ENCODE results near the gene C19orf47. TPM values are rescaled to one million over a fixed set of nuclear protein-coding genes. Genes with fewer than 3 reads are reported as not detected.

C19orf47 gene
- total and polyA plus RNA-seq, 8 donors = 0.58 to 59.7 (median 8.6) TPM

DNA sequence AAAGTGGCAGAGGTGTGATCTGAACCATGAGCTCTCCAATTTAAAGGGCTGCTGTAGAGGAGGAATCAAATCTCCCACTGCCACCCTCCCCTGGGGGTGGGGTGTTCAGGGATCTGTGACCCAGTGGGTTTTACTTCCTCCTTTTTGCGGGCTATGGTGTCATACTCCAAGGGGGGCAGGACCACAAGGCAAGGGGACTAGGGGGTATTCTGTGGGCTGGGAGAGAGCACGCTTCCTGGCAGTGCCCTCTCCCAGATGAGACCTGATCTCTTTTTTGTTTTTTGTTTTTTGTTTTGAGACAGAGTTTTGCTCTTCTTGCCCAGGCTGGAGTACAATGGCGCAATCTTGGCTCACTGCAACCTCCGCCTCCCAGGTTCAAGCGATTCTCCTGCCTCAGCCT, 10.6 kb upstream of the C19orf47 start:
- Histone ChIP-seq H3K4me3 (no peak overlapping the region), H3K9me3 (no peaks in the 10 kb centered on the region), H3K27me3 (no peaks in the 10 kb centered on the region), H3K4me1 (peaks cover 0 to 25% (median 2%) of the 10 kb centered on the region in 4 donors), H3K36me3 (peaks cover 0 to 27% (median 8%) of the 10 kb centered on the region in 4 donors), H3K27ac (no peak overlapping the region)
- 78 to 98% (median 90%) methylated on average over 4 to 5 of the region's 5 CpGs for WGBS, 5 donors
- TF ChIP-seq EP300 (IDR thresholded peaks at IDR 0.05) (no peak), POLR2A (IDR thresholded peaks at IDR 0.05) (no peak), POLR2AphosphoS5 (IDR thresholded peaks at IDR 0.05) (no peak), CTCF (IDR thresholded peaks at IDR 0.05) (no peak)
- no peak for DNase-seq
- intact Hi-C loops (cut with DNase I; ENCODE audit: low total_unique reads) = no loop called here

DNA sequence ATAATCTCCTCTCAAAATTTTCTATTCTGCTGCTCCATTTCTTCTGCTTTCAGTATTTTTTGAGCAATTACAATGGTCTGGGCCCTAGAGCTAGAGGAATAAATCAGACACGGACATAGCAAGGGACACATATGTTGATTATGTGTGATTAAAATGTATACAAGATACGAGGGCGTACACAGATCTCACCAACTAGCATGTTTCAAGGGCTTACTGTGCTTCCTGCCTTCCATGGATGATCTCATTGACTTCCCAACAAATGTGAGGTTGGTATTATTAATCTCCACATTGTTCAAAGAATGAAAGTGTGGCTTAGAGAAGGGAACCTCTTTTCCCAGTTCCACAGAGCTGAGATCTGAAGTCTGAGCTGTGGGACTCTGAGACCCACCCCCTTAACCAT, 9.4 kb upstream of the C19orf47 start:
- H3K27me3 ChIP-seq = no peaks in the 10 kb centered on the region
- H3K4me1 ChIP-seq = peaks cover 0 to 25% (median 2%) of the 10 kb centered on the region in 4 donors
- H3K9me3 ChIP-seq = no peaks in the 10 kb centered on the region
- H3K27ac ChIP-seq = no peak overlapping the region
- DNase-seq = no peak
- 71 to 88% (median 84%) methylated on average over 3 of the region's 3 CpGs for WGBS, 5 donors
- H3K36me3 ChIP-seq = peaks cover 0 to 36% (median 8%) of the 10 kb centered on the region in 4 donors
- intact Hi-C loops (cut with DNase I; ENCODE audit: low total_unique reads) = no loop called here
- no peak overlapping the region for H3K4me3 ChIP-seq
- TF ChIP-seq EP300 (IDR thresholded peaks at IDR 0.05) (no peak), POLR2A (IDR thresholded peaks at IDR 0.05) (no peak), CTCF (IDR thresholded peaks at IDR 0.05) (no peak), POLR2AphosphoS5 (IDR thresholded peaks at IDR 0.05) (no peak)

DNA sequence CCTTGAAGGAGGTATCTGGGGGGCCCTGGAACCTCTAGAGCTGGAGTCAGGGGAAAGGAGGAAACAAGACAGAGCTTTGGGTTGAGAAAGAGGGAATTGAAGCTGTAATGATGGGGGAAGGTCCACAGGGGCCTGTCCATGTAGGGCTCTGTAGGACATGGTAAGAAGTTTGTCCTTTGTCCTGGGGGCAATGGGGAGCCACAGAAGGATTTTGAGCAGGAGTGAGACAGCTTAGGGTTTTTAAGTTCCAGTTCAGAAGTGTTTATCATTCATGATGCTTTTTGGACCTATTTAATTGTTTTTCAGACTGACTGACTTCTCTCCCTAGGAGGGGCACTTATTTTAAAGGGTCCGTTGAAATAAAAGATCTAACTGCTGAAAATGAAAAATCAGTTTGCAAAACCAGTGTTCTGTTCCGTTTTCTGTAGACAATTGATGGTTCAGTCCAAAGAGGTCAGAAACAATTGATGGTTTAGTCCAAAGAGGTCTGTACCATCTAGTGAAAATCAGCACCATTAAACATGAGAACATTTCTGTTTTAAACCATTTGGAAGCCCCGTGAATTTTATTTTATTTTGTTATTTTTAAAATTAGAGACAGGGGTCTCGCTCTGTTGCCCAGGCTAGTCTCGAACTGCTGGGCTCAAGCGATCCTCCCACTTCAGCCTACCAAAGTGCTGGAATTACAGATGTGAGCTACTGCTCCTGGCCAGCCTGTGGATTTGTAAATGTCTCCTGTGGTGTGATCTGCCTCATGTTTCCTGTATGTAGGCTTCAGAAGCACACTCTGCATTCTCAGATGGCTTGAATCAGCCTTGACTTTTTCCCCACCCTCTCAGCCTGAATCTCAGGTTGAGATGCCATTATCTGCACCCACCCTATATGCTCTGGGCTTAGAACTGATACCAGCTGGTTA, 8.7 kb upstream of the C19orf47 start:
- H3K4me1 ChIP-seq = peaks cover 0 to 25% (median 2%) of the 10 kb centered on the region in 4 donors
- intact Hi-C loops (cut with DNase I; ENCODE audit: low total_unique reads) = no loop called here
- H3K27ac ChIP-seq = no peak overlapping the region
- H3K27me3 ChIP-seq = no peaks in the 10 kb centered on the region
- no peak overlapping the region for H3K4me3 ChIP-seq
- DNase-seq = no peak
- H3K36me3 ChIP-seq = peaks cover 0 to 30% (median 8%) of the 10 kb centered on the region in 4 donors
- H3K9me3 ChIP-seq = no peaks in the 10 kb centered on the region
- WGBS, 5 donors = 88 to 94% (median 89%) methylated on average over 6 of the region's 6 CpGs
- TF ChIP-seq POLR2AphosphoS5 (IDR thresholded peaks at IDR 0.05) = no peak
- TF ChIP-seq CTCF (IDR thresholded peaks at IDR 0.05) = no peak
- TF ChIP-seq EP300 (IDR thresholded peaks at IDR 0.05) = no peak
- no peak for TF ChIP-seq POLR2A (IDR thresholded peaks at IDR 0.05)

DNA sequence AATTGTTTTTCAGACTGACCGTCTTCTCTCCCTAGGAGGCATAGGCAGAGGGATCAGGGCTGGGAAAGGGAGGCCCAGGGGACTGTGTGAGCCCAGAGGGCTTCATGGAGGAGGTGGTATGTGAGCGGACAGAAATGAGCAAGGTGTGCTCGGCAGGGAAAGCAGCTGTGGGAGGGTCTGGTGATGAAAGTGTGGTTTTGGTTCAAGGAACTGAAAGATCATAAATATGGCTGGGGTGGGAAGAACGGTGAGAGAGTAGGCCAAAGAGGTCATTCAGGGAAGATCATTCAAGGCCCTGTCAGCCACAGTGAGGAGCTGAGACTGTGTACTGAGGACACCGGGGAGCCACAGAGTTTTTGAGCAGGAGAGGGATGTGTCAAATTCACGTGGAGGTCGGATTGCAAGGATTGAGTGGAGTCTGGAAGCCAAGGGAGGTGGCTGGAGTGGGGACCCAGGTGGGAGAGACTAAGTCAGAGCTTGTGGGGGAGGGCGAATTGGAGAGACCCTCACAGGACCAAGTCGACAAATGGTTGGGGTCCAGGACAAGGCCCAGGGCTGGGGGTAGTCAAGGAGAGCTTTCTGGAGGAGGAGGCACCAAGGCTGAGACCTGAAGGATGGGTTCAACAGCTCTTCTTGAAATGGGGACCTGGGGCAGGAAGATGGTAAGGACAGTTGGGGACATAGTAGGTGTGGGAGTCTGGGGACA, 7.9 kb upstream of the C19orf47 start:
- intact Hi-C loops (cut with DNase I; ENCODE audit: low total_unique reads) = no loop called here

More for the DNA sequence above, 7.9 kb upstream of the C19orf47 start:
- H3K27me3 ChIP-seq = no peaks in the 10 kb centered on the region
- no peak overlapping the region for H3K4me3 ChIP-seq
- H3K4me1 ChIP-seq = peaks cover 0 to 21% (median 2%) of the 10 kb centered on the region in 4 donors
- H3K27ac ChIP-seq = no peak overlapping the region
- H3K9me3 ChIP-seq = no peaks in the 10 kb centered on the region
- peaks cover 0 to 28% (median 8%) of the 10 kb centered on the region in 4 donors for H3K36me3 ChIP-seq
- 77 to 91% (median 85%) methylated on average over 9 of the region's 9 CpGs for WGBS, 5 donors
- TF ChIP-seq EP300 (IDR thresholded peaks at IDR 0.05) = no peak
- TF ChIP-seq CTCF (IDR thresholded peaks at IDR 0.05) = no peak
- no peak for TF ChIP-seq POLR2A (IDR thresholded peaks at IDR 0.05)
- TF ChIP-seq POLR2AphosphoS5 (IDR thresholded peaks at IDR 0.05) = no peak
- no peak for DNase-seq
